HG03103 (cell line): ENCODE data around the gene SZT2.
"Not testable (repeated sequence)": the region's sequence is repeated elsewhere in the genome, so short reads cannot be mapped to it uniquely, and the experiment has no call there.

ENCODE experiments used
- ATAC-seq: cut with Tn5 transposase; IDR thresholded peaks from one replicate; pipeline ENCODE4 v1.9.1; 2021; ENCODE audit warnings: low read depth; ENCODE audit not compliant: unreplicated experiment

The SZT2 gene

DNA sequence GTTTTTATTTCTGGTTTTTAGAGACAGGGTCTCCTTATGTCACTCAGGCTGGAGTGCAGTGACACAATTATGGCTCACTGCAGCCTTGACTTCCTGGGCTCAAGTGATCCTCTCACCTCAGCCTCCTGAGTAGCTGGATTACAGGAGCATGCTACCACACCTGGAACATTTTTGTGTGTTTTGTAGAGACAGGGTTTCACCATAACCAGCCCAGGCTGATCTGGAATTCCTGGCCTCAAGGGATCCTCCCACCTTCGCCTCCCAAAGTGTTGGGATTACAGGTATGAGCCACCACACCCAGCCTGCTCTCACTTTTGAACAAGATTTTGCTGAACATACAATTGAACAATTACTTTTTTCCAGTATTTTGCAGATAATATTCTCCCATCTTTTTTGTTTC, 88.0 kb downstream of the SZT2 start:
- no peak for ATAC-seq

- no peak for ATAC-seq
Observed at GRCh38 chr1:43479414-43479813, 89.7 kb downstream of the SZT2 start.

DNA sequence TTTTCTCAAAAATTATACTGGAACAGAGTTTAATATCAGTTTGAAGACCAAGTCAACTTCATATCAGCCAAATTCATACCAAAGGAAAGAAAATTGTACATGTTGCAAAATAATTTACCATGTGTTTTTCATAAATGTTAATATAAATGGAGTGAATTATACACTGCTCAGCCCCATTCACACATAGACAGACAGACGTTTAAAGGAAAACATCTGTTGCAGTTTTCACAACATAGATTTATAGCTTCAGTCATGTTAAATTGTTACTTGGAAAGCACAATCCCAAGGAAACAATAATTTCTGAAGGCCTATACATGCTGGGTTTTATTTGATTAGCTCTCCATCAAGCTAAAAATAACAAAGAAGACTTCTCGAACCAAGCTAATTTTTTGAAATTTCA, 91.8 kb downstream of the SZT2 start:
- ATAC-seq = no peak

DNA sequence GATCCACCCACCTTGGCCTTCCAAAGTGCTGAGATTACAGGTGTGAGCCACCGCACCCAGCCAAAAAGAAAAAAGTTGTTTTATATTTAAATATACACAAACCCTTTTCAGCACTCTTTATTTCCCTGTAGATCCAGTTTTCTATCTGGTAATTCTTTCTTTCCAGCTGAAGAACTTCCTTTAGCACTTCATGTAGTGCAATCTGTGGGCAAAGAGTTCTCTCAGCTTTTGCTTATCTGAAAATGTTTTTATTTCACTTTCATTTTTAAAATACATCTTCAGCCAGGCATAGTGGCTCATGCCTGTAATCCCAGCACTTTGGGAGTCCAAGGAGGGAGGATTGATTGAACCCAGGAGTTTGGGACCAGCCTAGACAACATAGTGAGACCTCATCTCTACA, 92.5 kb downstream of the SZT2 start:
- ATAC-seq = no peak

DNA sequence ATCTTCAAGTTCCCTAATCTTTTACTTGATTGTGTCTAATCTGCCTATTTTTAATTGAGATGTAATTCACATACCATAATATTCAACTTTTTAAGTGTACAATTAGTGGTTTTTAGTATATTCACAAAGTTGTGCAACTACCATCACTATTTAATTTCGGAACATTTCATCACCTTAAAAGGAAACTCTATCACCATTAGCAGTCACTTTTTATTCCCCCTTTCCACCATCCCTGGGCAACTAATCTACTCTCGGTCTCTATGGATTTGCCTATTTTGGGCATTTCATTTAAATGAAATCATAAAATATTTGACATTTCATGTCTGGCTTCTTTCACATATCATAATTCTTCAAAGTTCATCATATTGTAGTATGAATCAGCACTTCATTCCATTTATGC, 94.7 kb downstream of the SZT2 start:
- no peak for ATAC-seq

DNA sequence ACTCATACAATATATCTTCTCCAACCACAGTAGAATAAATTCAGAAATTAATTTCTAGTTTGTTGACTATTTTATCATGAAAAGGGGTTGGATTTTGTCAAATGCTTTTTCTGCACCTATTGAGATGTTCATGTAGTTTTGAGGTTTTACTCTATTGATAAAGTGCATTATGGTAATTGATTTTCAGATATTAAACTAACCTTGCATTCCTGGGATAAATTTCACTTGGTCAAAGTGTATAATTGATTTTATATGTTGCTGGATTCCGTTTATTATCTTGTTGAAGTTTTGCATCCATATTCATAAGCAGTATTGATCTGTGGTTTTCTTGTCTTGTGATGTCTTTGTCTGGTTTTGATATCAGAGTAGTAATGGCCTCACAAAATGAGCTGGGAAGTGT, 98.5 kb downstream of the SZT2 start:
- ATAC-seq = no peak

- no peak for ATAC-seq
Observed at GRCh38 chr1:43491061-43491460, 101.4 kb downstream of the SZT2 start.

DNA sequence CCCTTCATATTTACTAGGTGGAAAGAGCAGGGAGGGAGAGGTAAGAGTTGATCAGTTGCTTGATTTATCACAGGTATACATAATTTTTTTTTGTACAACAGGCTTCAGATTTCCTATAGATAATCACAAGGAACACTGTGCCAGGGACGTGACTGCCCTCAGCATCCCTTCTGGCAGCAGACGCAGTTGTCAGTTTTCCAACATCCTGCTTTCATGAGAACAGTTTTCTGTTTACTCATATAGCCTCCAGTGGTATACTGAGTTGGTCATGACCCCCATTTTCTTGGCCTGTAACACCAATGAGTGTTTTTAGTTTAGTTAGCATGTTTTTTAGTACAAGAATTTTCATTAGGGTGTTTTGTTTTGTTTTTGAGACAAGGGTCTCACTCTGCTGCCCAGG, 103.1 kb downstream of the SZT2 start:
- no peak for ATAC-seq

DNA sequence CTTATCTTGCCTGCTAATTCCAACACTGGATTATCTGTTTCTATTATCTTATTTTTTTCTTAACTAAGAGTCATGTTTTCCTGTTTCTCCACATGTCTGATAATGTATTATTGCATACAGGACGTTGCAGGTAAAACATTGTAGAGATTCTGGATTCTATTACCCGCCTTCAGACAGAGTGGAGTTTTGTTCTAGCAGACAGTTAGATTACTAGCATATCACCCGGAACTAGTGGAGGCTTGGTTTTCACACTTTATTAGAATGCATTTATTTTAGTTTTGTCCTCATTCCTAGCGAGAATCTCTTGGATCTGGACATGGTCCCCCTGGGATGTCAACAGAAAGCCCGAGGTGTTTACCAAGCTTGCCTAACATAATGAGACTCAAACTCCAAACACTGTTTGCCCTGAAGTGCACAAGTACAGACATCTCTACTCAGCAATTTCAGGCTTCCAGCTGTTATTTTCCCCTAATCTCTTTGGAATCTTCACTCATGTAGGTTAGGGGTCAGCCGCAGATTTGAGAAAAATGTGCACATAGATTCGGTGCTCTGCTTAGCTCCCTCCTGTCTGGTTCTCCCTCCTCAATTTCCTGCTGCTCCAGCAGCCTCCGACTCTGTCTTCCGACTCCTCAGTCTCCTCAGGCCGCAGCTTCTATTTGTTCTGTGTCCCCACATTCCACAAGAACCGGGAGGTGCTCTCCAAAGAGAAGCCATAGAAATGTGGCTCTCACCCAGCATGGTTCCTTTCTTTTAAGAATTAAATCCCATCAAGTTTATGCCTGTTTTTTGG, 104.2 kb downstream of the SZT2 start:
- no peak for ATAC-seq

GRCh38 chr1:43495204-43495603, 105.5 kb downstream of the SZT2 start:
- no peak for ATAC-seq

GRCh38 chr1:43499898-43500297, 110.2 kb downstream of the SZT2 start:
- ATAC-seq = no peak

DNA sequence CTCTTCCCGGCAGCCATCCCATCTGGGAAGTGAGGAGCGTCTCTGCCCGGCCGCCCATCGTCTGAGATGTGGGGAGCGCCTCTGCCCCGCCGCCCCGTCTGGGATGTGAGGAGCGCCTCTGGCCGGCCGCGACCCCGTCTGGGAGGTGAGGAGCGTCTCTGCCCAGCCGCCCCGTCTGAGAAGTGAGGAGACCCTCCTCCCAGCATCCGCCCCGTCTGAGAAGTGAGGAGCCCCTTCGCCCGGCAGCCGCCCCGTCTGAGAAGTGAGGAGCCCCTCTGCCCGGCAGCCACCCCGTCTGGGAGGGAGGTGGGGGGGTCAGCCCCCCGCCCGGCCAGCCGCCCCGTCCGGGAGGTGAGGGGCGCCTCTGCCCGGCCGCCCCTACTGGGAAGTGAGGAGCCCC, 112.1 kb downstream of the SZT2 start:
- not testable (repeated sequence) for ATAC-seq

GRCh38 chr1:43503534-43503933, 113.8 kb downstream of the SZT2 start:
- no peak for ATAC-seq
